Gastroesophageal sphincter (tissue), 4 donors: Measurements from ENCODE around the gene SHANK2. TPM values are rescaled to one million over a fixed set of nuclear protein-coding genes. Genes with fewer than 3 reads are reported as not detected.

Source experiments
- ATAC-seq: fragments of 150-250 bp; one replicate; pipeline ENCODE4 v1.9.1; 2016; ENCODE audit warnings: mild to moderate bottlenecking, moderate library complexity
- H3K27ac ChIP-seq, 4 donors: fragments of 200-600 bp; sonication (generic) in 3 of 4; 1 replicate in 3 of 4; 2 replicates in 1 of 4; pipeline ENCODE4 v1.5.1; 2016 to 2019
- H3K27me3 ChIP-seq: fragments of 200-600 bp; sonication (generic); one replicate; pipeline ENCODE4 v1.5.1; 2019
- H3K36me3 ChIP-seq, 2 donors: fragments of 200-600 bp; sonication (generic); one replicate each; pipeline ENCODE4 v1.5.1; 2019; ENCODE audit warnings: control low read depth in 1 of 2
- H3K4me1 ChIP-seq, 3 donors: fragments of 200-600 bp; sonication (generic); 1 replicate in 2 of 3; 2 replicates in 1 of 3; pipeline ENCODE4 v1.5.1; 2016 to 2019; ENCODE audit warnings: control low read depth in 2 of 3
- H3K4me3 ChIP-seq, 2 donors: fragments of 200-600 bp; sonication (generic); one replicate each; pipeline ENCODE4 v1.5.1; 2019; ENCODE audit warnings: mild to moderate bottlenecking in 1 of 2, moderate library complexity in 1 of 2
- H3K9me3 ChIP-seq, 3 donors: fragments of 200-600 bp; sonication (generic); one replicate each; pipeline ENCODE4 v1.5.1; 2017 to 2019; ENCODE audit warnings: control low read depth in 2 of 3
- EP300 ChIP-seq: sonication (generic); formaldehyde crosslinking; IDR thresholded peaks from one replicate; pipeline ENCODE4 v1.6.1; 2017; ENCODE audit warnings: antibody characterized with exemption, mild to moderate bottlenecking
- POLR2A ChIP-seq, 2 donors: fragments of 450-650 bp; IDR thresholded peaks; one replicate each; pipeline ENCODE4 v1.6.1; 2017; ENCODE audit warnings: antibody characterized with exemption in 2 of 2, mild to moderate bottlenecking in 2 of 2, moderate library complexity in 1 of 2
- POLR2AphosphoS5 ChIP-seq: sonication (generic); formaldehyde crosslinking; IDR thresholded peaks from one replicate; pipeline ENCODE4 v1.6.1; 2017; ENCODE audit warnings: antibody characterized with exemption
- whole genome bisulfite sequencing, 2 donors: methylation state at CpG; one replicate each; pipeline ENCODE4 v1.1.5; 2018; ENCODE audit warnings: low coverage in 1 of 2; 5-methylcytosine and 5-hydroxymethylcytosine counted together
- total RNA-seq, 4 donors: library from RNA; depleted of rRNA; stranded (reverse); fragments of >200 nt; gene quantifications; one replicate each; pipeline ENCODE4 v1.1.0, GENCODE V29; 2016
- TF ChIP-seq, protein P1 (sequence below), 4 experiments: fragments of 200-600 bp in 2 of 4; fragments of 450-650 bp in 2 of 4; sonication (generic) in 1 of 4; IDR thresholded peaks; one replicate each; pipeline ENCODE4 v1.5.1; 2017 to 2019; ENCODE audit warnings: antibody characterized with exemption in 4 of 4, mild to moderate bottlenecking in 2 of 4, moderate library complexity in 2 of 4

The SHANK2 gene
- total RNA-seq, 4 donors from 2014 or later = 1.6 to 14.5 (median 13.8) TPM

DNA sequence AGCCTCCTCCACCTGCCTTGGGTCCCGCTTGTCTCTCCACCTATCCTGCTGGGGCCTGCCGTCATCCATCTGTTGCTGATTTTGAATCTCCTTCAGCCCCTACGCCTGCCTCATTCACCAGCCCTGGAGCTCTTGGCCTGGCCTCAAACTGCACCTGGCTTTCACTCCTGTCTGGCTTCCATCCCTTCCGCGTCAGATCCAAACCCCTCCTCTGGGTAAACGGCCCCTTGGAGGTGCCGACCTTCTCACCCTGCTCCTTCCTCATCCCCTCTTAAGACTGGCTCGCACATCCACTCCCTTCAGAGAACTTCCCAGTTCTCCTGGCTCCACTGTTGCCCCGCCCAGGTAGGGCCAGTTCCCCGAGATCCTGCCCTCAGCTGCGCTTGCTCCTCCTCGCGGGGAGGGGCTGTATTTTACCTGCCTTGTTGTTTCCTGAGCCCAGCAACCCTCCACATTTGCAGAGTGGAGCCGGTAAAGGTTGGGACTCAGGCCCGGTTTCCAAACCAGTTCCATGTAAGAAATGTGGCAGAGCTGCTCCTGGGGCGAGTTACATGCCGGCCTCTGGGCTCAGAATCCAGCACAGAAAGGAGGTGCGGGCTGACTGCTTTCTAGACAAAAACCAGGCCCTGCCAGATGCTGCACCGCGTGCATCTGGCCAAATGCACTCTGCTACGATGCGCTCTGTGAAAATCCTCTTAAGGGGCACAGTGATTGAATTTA is 13.9 kb upstream of the SHANK2 start:
- H3K36me3 ChIP-seq = no peaks in the 10 kb centered on the region
- no peak overlapping the region for H3K4me3 ChIP-seq
- no peaks in the 10 kb centered on the region for H3K9me3 ChIP-seq
- 43 to 63% methylated on average over 6 to 20 of the region's 22 CpGs for WGBS, 2 donors
- H3K27ac ChIP-seq = no peak overlapping the region
- no peaks in the 10 kb centered on the region for H3K4me1 ChIP-seq
- peaks cover 54% of the 10 kb centered on the region for H3K27me3 ChIP-seq
- ATAC-seq = no peak
- TF ChIP-seq, protein P1, sequence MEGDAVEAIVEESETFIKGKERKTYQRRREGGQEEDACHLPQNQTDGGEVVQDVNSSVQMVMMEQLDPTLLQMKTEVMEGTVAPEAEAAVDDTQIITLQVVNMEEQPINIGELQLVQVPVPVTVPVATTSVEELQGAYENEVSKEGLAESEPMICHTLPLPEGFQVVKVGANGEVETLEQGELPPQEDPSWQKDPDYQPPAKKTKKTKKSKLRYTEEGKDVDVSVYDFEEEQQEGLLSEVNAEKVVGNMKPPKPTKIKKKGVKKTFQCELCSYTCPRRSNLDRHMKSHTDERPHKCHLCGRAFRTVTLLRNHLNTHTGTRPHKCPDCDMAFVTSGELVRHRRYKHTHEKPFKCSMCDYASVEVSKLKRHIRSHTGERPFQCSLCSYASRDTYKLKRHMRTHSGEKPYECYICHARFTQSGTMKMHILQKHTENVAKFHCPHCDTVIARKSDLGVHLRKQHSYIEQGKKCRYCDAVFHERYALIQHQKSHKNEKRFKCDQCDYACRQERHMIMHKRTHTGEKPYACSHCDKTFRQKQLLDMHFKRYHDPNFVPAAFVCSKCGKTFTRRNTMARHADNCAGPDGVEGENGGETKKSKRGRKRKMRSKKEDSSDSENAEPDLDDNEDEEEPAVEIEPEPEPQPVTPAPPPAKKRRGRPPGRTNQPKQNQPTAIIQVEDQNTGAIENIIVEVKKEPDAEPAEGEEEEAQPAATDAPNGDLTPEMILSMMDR (IDR thresholded peaks at IDR 0.05) = no peak
- TF ChIP-seq POLR2AphosphoS5 = no peak
- no peak for TF ChIP-seq POLR2A (IDR thresholded peaks at IDR 0.05)
- TF ChIP-seq EP300 = no peak

DNA sequence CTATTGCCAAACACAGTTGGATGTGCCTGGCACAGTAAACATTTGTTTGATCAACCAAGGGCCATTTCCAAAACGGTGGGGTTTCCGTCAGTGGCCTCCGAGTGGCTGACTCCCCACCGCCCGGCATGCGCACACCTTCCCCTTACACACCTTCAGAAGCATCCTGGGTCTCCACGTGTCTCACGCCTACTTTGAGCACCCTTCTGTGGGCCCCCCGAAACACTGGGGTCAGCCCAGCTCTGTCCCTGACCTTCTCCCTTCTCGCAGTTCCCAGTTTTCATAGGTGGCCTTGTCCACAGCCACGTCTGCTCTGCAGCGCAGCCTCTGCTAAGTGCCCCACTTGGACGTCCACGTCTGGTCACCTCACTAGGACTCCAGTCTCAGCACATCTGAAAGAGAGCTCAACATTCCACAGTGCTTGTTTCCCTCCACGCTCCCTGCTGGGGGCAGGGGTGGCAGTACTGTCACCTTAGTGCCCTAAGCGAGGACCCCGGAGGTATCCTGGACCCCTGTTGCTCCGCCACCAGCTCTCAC is 13.2 kb upstream of the SHANK2 start:
- WGBS, 2 donors = 86 to 87% methylated on average over 14 to 15 of the region's 18 CpGs
- Histone ChIP-seq H3K36me3 (no peaks in the 10 kb centered on the region), H3K27me3 (peaks cover 54% of the 10 kb centered on the region), H3K4me1 (no peaks in the 10 kb centered on the region), H3K4me3 (no peak overlapping the region), H3K9me3 (no peaks in the 10 kb centered on the region), H3K27ac (no peak overlapping the region)
- TF ChIP-seq POLR2A (IDR thresholded peaks at IDR 0.05) (no peak), EP300 (no peak), POLR2AphosphoS5 (no peak)
- TF ChIP-seq, protein P1 (IDR thresholded peaks at IDR 0.05) = no peak
- no peak for ATAC-seq

DNA sequence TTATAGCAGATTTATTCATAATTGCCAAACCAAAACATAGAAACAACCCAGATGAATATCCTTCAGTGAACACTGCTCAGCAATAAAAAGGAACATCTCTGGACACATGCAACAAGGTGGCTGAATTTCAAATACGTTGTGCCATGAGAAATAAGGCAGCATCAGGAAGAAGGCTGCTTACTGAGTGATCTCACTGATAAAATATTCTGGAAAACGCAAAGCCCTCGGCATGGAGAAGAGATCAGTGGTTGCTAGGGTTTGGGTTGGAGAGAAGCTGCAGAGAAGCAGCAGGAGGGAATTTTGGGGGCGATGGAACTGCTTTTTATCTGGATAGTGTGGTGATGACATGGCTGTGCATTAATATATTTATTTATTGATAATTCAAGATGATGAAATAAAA is 11.0 kb upstream of the SHANK2 start:
- ATAC-seq = no peak
- TF ChIP-seq, protein P1 (IDR thresholded peaks at IDR 0.05) = no peak
- no peak for TF ChIP-seq EP300
- no peak for TF ChIP-seq POLR2AphosphoS5
- TF ChIP-seq POLR2A (IDR thresholded peaks at IDR 0.05) = no peak
- WGBS, 2 donors = 18 to 24% methylated on average over 4 of the region's 4 CpGs
- Histone ChIP-seq H3K27me3 (peaks cover 51% of the 10 kb centered on the region), H3K4me3 (no peak overlapping the region), H3K27ac (no peak overlapping the region), H3K4me1 (no peaks in the 10 kb centered on the region), H3K9me3 (peaks cover 0 to 9% (median 0%) of the 10 kb centered on the region in 3 donors), H3K36me3 (no peaks in the 10 kb centered on the region)

DNA sequence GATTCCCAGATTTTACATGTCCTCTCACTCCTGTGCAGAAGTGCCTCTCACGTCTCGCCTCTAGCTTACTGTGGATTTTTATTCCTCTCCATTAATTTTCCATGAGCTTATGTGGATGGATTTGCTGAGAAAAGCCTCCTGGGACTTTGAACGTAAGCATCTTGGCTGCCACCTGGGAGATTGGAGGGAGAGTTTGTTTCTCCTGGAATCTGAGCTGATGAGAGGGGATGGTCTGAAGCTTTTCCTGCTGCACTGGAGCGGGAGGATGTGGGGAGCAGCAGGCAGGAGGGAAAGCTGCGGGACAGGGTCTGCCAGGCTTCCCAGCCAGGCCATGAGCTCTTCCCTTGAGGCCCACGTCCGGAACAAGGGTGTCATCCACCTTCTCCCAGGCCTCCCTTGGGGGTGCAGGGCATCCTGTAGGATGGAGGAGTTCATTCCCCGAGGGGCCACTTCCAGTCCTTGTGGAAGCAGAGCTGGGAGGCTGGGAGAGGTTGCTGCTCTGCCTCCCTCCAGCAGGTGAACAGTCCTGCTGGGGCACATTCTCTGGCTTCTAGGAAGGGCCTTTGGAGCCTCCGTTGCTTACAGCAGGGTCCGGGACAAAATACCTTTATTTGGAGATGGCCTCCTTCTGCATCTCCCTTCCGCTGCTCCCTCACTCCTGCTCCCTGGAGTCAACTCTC is 3.6 kb upstream of the SHANK2 start:
- Histone ChIP-seq H3K36me3 (no peaks in the 10 kb centered on the region), H3K27ac (no peak overlapping the region), H3K4me3 (no peak overlapping the region), H3K27me3 (peaks cover 61% of the 10 kb centered on the region), H3K9me3 (peaks cover 0 to 21% (median 0%) of the 10 kb centered on the region in 3 donors), H3K4me1 (peaks cover 0 to 27% (median 14%) of the 10 kb centered on the region in 3 donors)
- 20 to 57% methylated on average over 3 to 4 of the region's 11 CpGs for WGBS, 2 donors
- no peak for ATAC-seq
- TF ChIP-seq, protein P1 (IDR thresholded peaks at IDR 0.05) = no peak
- TF ChIP-seq EP300 = no peak
- no peak for TF ChIP-seq POLR2AphosphoS5
- TF ChIP-seq POLR2A (IDR thresholded peaks at IDR 0.05) = no peak
